K562 (cell line): ENCODE results near the gene C4orf51. TPM values are rescaled to one million over a fixed set of nuclear protein-coding genes. Genes with fewer than 3 reads are reported as not detected.

Experiments used
- ATAC-seq: fragments of 200-7000 bp; cut with Tn5 transposase; 3 replicates; pipeline ENCODE4 v1.9.1; 2020; ENCODE audit warnings: moderate library complexity
- BruUV-seq: library from RNA; stranded (reverse); fragments of 400-500 nt; replicated peaks from 2 replicates; lab custom pipeline; 2021; lab: Mats Ljungman, UMichigan
- CTCF ChIA-PET: fragments of 300-600 bp; formaldehyde crosslinking; extraction: SDS; loops from one replicate; lab custom pipeline; 2021; ENCODE audit warnings: low intra/inter-chr PET ratio; lab: Yijun Ruan, JAX
- POLR2A ChIA-PET: fragments of 300-600, 350-650 bp; sonication (Branson Sonifier 250); formaldehyde crosslinking; extraction: SDS; loops from one replicate; lab custom pipeline; 2021; ENCODE audit warnings: antibody characterized with exemption, inconsistent platforms; lab: Yijun Ruan, JAX
- DNase-seq, 4 experiments: peaks; one replicate each; pipeline versions ENCODE4 v3.0.0 to v3.0.0-alpha.2; 2011 to 2018; ENCODE audit warnings: low spot score in 3 of 4, mixed read lengths in 3 of 4; ENCODE audit errors: extremely low read depth in 1 of 4
- FAIRE-seq: peaks from 2 replicates; lab custom pipeline; 2011; peaks lifted over from hg19 to GRCh38; lab: Jason Lieb, UNC
- H2AFZ ChIP-seq: 2 replicates; pipeline ENCODE4 v1.6.0; 2011; ENCODE audit warnings: low read depth, low read length, control low read depth, inconsistent platforms
- H3K27ac ChIP-seq: fragments of 200-600 bp; 3 replicates; pipeline ENCODE4 v1.8.0; 2011; ENCODE audit warnings: low read depth, mild to moderate bottlenecking, control low read depth, inconsistent platforms, low read length, moderate library complexity, mixed read lengths; ENCODE audit errors: extremely low read depth
- H3K27me3 ChIP-seq, 2 experiments: fragments of 300-600 bp in 1 of 2; 2 replicates in 1 of 2; 3 replicates in 1 of 2; pipeline versions ENCODE4 v1.6.0 to v1.8.0; 2011; ENCODE audit warnings: inconsistent platforms in 2 of 2, low read length in 2 of 2, mild to moderate bottlenecking in 1 of 2, mixed read lengths in 1 of 2, moderate library complexity in 1 of 2; ENCODE audit not compliant: control insufficient read depth in 2 of 2, insufficient read depth in 2 of 2
- H3K36me3 ChIP-seq: fragments of 300-600 bp; 3 replicates; pipeline ENCODE4 v1.8.0; 2011; ENCODE audit warnings: mild to moderate bottlenecking, low read length, inconsistent platforms; ENCODE audit not compliant: control insufficient read depth, insufficient read depth
- H3K4me1 ChIP-seq, 2 experiments: fragments of 200-600 bp in 1 of 2; replicated peaks in 1 of 2; 2 replicates in 1 of 2; 3 replicates in 1 of 2; pipeline versions ENCODE4 v1.5.1 to v1.8.0; 2011; ENCODE audit warnings: inconsistent platforms in 2 of 2, low read length in 2 of 2, mild to moderate bottlenecking in 1 of 2, mixed read lengths in 1 of 2, moderate library complexity in 1 of 2; ENCODE audit not compliant: control insufficient read depth in 2 of 2, insufficient read depth in 2 of 2
- H3K4me2 ChIP-seq: 2 replicates; pipeline ENCODE4 v1.6.1; 2011; ENCODE audit warnings: low read length, control low read depth, inconsistent platforms, mixed read lengths; ENCODE audit not compliant: insufficient read depth
- H3K4me3 ChIP-seq: fragments of 200-600 bp; sonication (generic), shearing (Covaris generic); 2 replicates; pipeline ENCODE4 v1.5.1; 2016; ENCODE audit warnings: control low read depth, inconsistent platforms
- H3K79me2 ChIP-seq: fragments of 200-600 bp; 3 replicates; pipeline ENCODE4 v1.8.0; 2011; ENCODE audit warnings: low read length, inconsistent platforms; ENCODE audit not compliant: control insufficient read depth, insufficient read depth
- H3K9ac ChIP-seq, 2 experiments: 2 replicates each; pipeline versions ENCODE4 v1.6.0 to v1.6.1; 2011; ENCODE audit warnings: low read depth in 2 of 2, low read length in 2 of 2, control low read depth in 1 of 2, inconsistent platforms in 1 of 2, mild to moderate bottlenecking in 1 of 2, mixed read lengths in 1 of 2; ENCODE audit not compliant: insufficient read depth in 1 of 2
- H3K9me1 ChIP-seq: one replicate; pipeline ENCODE4 v1.6.0; 2011; ENCODE audit warnings: inconsistent platforms, mild to moderate bottlenecking, low read length, moderate library complexity; ENCODE audit not compliant: control insufficient read depth, insufficient read depth
- H3K9me3 ChIP-seq: replicated peaks from 2 replicates; pipeline ENCODE4 v1.5.1; 2011; ENCODE audit warnings: low read depth, low read length, inconsistent platforms; ENCODE audit not compliant: control insufficient read depth, insufficient read depth
- H4K20me1 ChIP-seq: replicated peaks from 2 replicates; pipeline ENCODE4 v1.6.1; 2011; ENCODE audit warnings: low read length, inconsistent platforms, mixed read lengths; ENCODE audit not compliant: control insufficient read depth, insufficient read depth
- CBFA2T3 ChIP-seq: fragments of 450-650 bp; IDR thresholded peaks from 2 replicates; pipeline ENCODE4 v1.6.1; 2017
- E2F3 ChIP-seq: fragments of 250-450 bp; sonication (Bioruptor Pico); IDR thresholded peaks from 2 replicates; pipeline ENCODE4 v1.4.0; 2020; ENCODE audit warnings: mild to moderate bottlenecking
- FOXK1 ChIP-seq: sonication (generic); formaldehyde crosslinking; IDR thresholded peaks from 2 replicates; pipeline ENCODE4 v1.8.0; 2022; ENCODE audit warnings: missing genetic modification reagents, mild to moderate bottlenecking, borderline replicate concordance
- HCFC1 ChIP-seq: IDR thresholded peaks from 2 replicates; pipeline ENCODE4 v1.6.1; 2012; ENCODE audit warnings: low read depth, low read length, improper control_type of control experiment
- MAFG ChIP-seq: fragments of 450-650 bp; conservative IDR thresholded peaks from 2 replicates; pipeline ENCODE4 v1.6.1; 2016; ENCODE audit warnings: missing genetic modification characterization, missing compliant biosample characterization
- NR2C2 ChIP-seq, 2 experiments: fragments of 200-800 bp in 1 of 2; sonication (Bioruptor generic) in 1 of 2; sonication (generic) in 1 of 2; formaldehyde crosslinking in 1 of 2; IDR thresholded peaks; 2 replicates each; pipeline versions ENCODE4 v1.6.1 to v1.8.0; 2016 to 2022; ENCODE audit warnings: mild to moderate bottlenecking in 1 of 2, missing compliant biosample characterization in 1 of 2, missing genetic modification characterization in 1 of 2, missing genetic modification reagents in 1 of 2
- PHF8 ChIP-seq: fragments of 200-600 bp; sonication (generic); IDR thresholded peaks from 2 replicates; pipeline ENCODE4 v1.6.1; 2012; ENCODE audit warnings: mixed run types, mild to moderate bottlenecking, inconsistent platforms, low read length, moderate library complexity, borderline replicate concordance
- ZNF444 ChIP-seq: fragments of 250-450 bp; sonication (Bioruptor Pico); IDR thresholded peaks from 2 replicates; pipeline ENCODE4 v1.4.0; 2020; ENCODE audit warnings: mild to moderate bottlenecking, moderate library complexity
- ZNF699 ChIP-seq: fragments of 250-450 bp; sonication (Bioruptor Pico); IDR thresholded peaks from 2 replicates; pipeline ENCODE4 v1.8.0; 2021; ENCODE audit warnings: mild to moderate bottlenecking, moderate library complexity; ENCODE audit not compliant: insufficient replicate concordance
- WGBS: fragments of 100-300 bp; shearing (Covaris generic); methylation state at CpG from one replicate; pipeline ENCODE4 v1.1.6; 2016; ENCODE audit warnings: low coverage, mixed read lengths; ENCODE audit not compliant: insufficient coverage; ENCODE audit errors: missing lambda C conversion rate; 5-methylcytosine and 5-hydroxymethylcytosine counted together
- in situ Hi-C: fragments of 300-500 bp; cut with MboI; formaldehyde crosslinking; loops from 4 replicates; pipeline ENCODE4 v1.15.0; 2018; ENCODE audit warnings: inconsistent platforms, mixed read lengths
- intact Hi-C: fragments of 100-400 bp; cut with micrococcal nuclease; formaldehyde crosslinking; loops from 2 replicates; pipeline ENCODE4 v1.14.2; 2022
- polyA plus RNA-seq, 8 experiments: library from polyadenylated mRNA; depleted of rRNA in 4 of 8; stranded (reverse) in 5 of 8; unstranded in 3 of 8; fragments of >200 nt; fragmentation: Nextera tagmentation in 2 of 8; fragmentation: Illumina TruSeq in 1 of 8; extraction: Ambion mirVana in 2 of 8; extraction: Trizol in 1 of 8; gene quantifications; 2 replicates each; pipeline versions ENCODE4 v1.2.1 to v1.2.3, GENCODE V29; 2011 to 2014; ENCODE audit warnings: inconsistent platforms in 1 of 8, missing spikeins in 1 of 8
- total RNA-seq, 7 experiments: library from RNA; depleted of rRNA in 6 of 7; stranded (reverse); fragments of >200 nt in 6 of 7; fragmentation: Illumina TruSeq in 2 of 7; extraction: Trizol in 2 of 7; gene quantifications; 2 replicates each; pipeline versions ENCODE4 v1.2.1 to v1.2.3, GENCODE V29; 2011 to 2021; ENCODE audit warnings: low replicate concordance in 1 of 7

Gene C4orf51
- total and polyA plus RNA-seq, 9 of the 15 experiments (the other 6 are each of a cell fraction or from before 2014, with no cell fraction given), result not detected

DNA sequence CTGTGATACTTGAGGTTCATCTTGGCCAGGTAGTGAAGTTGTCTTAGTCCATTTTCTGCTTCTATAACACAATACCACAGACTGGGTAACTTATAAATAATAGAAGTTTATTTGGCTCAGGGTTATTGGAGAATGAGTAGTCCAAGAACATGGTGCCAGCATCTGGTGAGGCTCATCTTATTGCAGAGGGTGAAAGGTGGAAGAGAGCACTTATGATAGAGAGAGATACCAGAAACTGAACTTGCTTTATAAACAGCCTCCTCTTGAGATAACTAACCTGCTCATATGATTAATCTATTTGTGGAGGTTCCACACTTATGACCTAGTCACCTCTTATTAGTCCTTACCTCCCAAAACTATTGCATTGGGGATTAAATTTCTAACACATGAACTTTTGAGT, 1.6 kb downstream of the C4orf51 start:
- Histone ChIP-seq H3K27me3 (no peaks in the 10 kb centered on the region), H3K9me3 (no peaks in the 10 kb centered on the region), H3K4me2 (no peak overlapping the region), H3K36me3 (no peaks in the 10 kb centered on the region), H3K9me1 (no peaks in the 10 kb centered on the region), H2AFZ (no peak overlapping the region), H3K4me1 (no peaks in the 10 kb centered on the region), H3K27ac (no peak overlapping the region), H3K79me2 (no peaks in the 10 kb centered on the region), H3K9ac (no peak overlapping the region), H3K4me3 (no peak overlapping the region), H4K20me1 (no peaks in the 10 kb centered on the region)
- no peak for FAIRE-seq
- intact Hi-C loops, result no loop called here
- in situ Hi-C loops, result no loop called here
- no peak for TF ChIP-seq ZNF699 (CRISPR knock-in tag)
- no peak for TF ChIP-seq ZNF444 (CRISPR knock-in tag)
- TF ChIP-seq FOXK1 (CRISPR knock-in tag), result no peak
- TF ChIP-seq HCFC1, result no peak
- POLR2A ChIA-PET, result no interaction called here
- BruUV-seq, result no TSS peak
- no peak for DNase-seq
- no peak for ATAC-seq
- CTCF ChIA-PET, result no interaction called here

- in situ Hi-C loops, result no loop called here
- no peak for DNase-seq
- no peaks in the 10 kb centered on the region for H3K36me3 ChIP-seq
- no peak overlapping the region for H3K27ac ChIP-seq
- ChIA-PET CTCF (no interaction called here), POLR2A (no interaction called here)
- WGBS, result 0% methylated on average over 1 of the region's 1 CpG
- no peaks in the 10 kb centered on the region for H3K9me3 ChIP-seq
- H3K27me3 ChIP-seq, result no peaks in the 10 kb centered on the region
- no peak for FAIRE-seq
- no peak overlapping the region for H3K4me2 ChIP-seq
- H3K4me1 ChIP-seq, result no peaks in the 10 kb centered on the region
- H3K9me1 ChIP-seq, result no peaks in the 10 kb centered on the region
- no peak for ATAC-seq
- no peaks in the 10 kb centered on the region for H4K20me1 ChIP-seq
- intact Hi-C loops, result no loop called here
- H3K9ac ChIP-seq, result no peak overlapping the region
- no peaks in the 10 kb centered on the region for H3K79me2 ChIP-seq
- no TSS peak for BruUV-seq
- H3K4me3 ChIP-seq, result no peak overlapping the region
- no peak overlapping the region for H2AFZ ChIP-seq
- TF ChIP-seq PHF8 (no peak), NR2C2 (CRISPR knock-in tag; IDR thresholded peaks at IDR 0.05) (no peak), NR2C2 (tag; IDR thresholded peaks at IDR 0.05) (no peak), MAFG (tag) (no peak), CBFA2T3 (no peak), E2F3 (CRISPR knock-in tag) (no peak)
Measured at GRCh38 chr4:145681956-145682355, 2.0 kb downstream of the C4orf51 start.
